Effector CD8-positive, alpha-beta T cell (primary cell): ENCODE data around the gene WDR77.

Source experiments
- DNase-seq: peaks from one replicate; lab custom pipeline; 2025; lab: John Stamatoyannopoulos, UW

Gene WDR77

DNA sequence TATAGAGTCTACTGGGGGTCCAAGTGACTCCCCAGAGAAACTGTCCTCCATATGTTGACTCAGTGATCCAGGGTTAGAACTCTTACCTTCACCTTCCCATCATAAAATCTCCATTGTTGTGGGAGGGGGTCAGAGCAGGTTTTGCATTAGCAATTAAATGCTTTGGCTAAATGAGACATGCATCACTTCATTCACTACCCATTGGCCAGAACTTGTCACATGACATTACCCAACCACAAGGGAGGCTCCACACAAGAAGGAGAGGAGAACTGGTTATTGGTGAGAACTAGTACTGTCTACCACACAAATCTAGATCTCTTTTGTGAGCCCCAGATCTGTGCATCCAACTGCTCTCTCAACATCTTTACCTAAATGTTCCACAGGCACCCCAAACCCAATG, 20.5 kb upstream of the WDR77 start:
- no peak for DNase-seq

- DNase-seq: no peak
Measured at GRCh38 chr1:111468717-111469100, 19.7 kb upstream of the WDR77 start.

DNA sequence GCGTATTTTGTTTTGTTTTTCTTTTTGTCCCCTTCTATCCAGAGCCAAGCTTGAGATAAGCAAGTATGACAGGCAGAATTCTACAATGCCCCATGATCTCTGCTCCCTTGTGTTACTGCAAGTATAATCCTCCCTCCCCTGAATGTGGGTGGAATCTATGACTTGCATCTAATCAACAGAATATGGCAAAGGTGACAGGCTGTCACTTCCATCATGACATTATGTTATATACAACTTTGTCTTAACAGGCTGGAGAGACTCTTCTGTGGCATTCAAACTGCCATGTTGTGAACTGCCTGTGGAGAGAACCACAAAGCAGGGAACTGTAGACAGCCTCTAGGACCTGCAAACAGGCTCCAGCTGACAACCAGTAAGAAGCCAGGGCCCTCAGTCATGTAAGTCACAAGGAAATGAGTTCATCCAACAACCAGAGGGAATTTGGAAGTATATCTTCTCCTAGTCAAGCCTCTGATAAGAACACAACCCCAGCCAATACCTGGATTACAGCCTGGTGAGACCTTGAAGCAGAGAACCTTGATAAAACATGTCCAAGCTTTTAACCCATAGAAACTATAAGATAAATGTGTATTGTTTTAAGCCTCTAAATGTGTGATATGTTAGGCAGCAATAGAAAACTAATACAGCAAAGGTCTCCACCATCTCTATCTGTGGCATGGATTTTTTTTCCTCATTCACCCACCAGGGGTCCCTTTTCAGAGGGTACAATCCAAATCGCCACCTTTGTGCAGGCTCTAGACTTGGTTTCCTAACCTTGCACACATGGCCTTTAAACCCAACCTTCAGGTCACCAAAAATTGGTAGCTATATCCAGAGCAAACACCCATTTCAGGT, 19.0 kb upstream of the WDR77 start:
- no peak for DNase-seq

DNA sequence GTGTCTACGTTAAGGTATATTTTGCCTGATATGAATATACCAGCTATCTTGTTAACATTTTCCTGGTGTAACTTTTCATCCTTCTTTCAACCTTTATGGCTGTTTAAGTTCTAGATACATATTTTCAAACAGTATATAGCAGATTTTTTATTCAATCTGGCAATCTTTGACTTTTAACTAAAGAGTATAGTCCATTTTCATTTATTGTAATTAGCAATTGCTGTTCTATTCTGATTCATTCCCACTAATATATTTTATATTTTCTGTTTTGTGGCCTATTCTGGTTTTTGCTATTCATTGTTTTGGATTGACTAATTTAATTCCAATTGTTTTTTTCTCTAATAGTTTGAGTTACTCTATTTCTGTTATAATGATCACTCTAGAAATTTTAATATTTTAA, 17.4 kb upstream of the WDR77 start:
- DNase-seq: no peak

GRCh38 chr1:111465754-111466153, 16.7 kb upstream of the WDR77 start:
- DNase-seq: no peak

- DNase-seq: no peak
Measured at GRCh38 chr1:111463029-111463683, 14.1 kb upstream of the WDR77 start.

DNA sequence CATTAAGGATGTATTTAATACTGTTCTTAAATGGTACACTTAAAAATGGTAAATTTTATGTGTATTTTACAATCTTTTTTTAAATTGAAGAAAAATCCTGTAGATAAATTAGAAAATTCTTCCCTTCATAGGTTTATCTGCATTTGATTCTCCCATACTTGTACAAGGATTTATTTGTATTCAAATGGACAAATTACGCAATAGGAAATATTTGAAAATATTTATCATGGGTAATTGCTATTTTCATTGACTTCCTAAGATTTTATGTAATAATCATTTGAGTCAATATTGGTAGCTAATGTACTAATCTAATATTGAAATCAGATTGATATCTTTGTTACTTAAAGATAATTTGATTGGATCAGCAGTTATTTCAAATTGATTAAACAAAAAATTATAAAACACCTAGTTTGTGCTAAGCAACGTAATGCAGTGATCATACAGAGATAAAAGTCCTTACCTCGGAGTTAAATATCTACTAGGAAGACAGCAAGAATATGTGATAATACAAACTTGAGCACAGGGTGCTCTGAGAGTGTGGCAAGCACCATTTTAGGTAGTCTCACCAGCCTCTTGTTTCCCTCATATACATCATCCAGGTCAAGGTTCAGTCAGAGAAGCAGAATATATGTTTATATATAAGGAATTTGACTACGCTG, 13.4 kb upstream of the WDR77 start:
- no peak for DNase-seq

DNA sequence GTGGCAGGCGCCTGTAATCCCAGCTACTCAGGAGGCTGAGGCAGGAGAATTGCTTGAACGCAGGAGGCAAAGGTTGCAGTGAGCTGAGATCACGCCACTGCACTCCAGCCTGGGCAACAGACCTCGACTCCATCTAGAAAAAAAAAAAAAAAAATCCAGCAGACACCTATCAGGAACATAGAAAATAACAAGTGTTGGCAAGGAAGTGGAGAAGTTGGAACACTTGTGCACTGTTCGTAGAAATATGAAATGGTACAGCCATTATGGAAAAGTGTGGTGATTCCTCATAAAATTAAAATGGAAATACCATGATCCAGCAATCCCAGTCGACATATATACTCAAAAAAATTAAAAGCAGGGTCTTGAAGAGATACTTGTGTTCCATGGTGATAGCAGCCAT, 12.7 kb upstream of the WDR77 start:
- no peak for DNase-seq

DNA sequence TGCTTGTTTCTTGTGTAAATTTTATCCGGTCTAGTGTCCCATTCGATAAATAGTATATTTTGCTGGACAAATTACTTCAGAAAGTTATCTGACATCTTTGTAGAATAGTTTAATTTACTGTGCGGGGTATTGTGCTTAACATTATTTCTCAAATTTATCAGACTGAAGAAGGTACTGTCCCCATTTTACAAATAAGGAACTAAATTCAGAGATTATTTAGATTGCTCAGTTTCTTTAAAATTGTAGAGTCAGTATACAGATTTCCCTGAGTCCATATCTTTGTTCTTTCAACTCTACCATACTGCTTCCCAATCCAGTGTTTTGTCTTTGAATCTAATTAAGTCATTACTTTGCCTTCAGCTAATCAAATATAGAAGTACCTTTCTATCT, 6.6 kb upstream of the WDR77 start:
- no peak for DNase-seq

GRCh38 chr1:111454859-111455641, 6.0 kb upstream of the WDR77 start:
- DNase-seq: no peak

GRCh38 chr1:111453706-111454105, 4.7 kb upstream of the WDR77 start:
- DNase-seq: no peak

- DNase-seq: no peak
Measured at GRCh38 chr1:111452581-111452980, 3.5 kb upstream of the WDR77 start.

GRCh38 chr1:111450185-111450584, 1.1 kb upstream of the WDR77 start:
- no peak for DNase-seq

DNA sequence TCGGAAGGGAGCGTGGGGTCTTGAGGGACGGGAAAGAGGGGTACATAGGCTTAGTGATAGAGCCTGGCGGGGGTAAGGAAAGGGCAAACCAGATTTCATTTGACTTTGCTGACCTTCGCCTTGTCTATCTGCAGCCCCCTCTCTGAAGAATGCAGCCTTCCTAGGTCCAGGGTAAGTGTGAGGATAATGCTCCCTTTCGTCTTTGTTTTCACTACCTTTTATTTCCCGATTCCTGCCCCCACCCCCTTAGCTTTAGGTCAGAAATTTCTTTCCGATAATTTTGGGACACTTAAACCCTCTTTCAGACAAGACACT, 604 bp upstream of the WDR77 start:
- no peak for DNase-seq

GRCh38 chr1:111448482-111448917, 556 bp downstream of the WDR77 start:
- DNase-seq: no peak

- DNase-seq: no peak
Measured at GRCh38 chr1:111446967-111447892, 1.8 kb downstream of the WDR77 start.

DNA sequence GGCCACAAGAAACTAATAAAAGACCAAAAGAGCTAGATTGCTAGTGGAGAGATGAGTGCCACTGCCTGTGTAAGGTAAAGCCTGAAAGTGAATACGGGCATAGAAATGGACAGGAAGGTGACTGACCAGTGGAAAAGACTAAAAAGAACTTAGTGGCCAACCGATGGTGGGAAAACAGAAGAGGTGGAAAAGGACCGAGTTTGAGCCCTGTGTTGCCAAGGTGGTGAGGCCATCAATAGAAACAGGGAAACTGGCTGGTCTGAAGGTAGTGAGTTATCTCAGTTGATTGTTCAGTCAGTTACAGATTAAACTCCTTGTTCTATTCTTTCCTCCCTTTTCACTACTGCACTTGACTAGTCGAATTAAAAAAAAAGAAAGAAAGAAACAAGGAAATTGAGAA, 2.5 kb downstream of the WDR77 start:
- no peak for DNase-seq

GRCh38 chr1:111444031-111444430, 5.0 kb downstream of the WDR77 start:
- DNase-seq: no peak

DNA sequence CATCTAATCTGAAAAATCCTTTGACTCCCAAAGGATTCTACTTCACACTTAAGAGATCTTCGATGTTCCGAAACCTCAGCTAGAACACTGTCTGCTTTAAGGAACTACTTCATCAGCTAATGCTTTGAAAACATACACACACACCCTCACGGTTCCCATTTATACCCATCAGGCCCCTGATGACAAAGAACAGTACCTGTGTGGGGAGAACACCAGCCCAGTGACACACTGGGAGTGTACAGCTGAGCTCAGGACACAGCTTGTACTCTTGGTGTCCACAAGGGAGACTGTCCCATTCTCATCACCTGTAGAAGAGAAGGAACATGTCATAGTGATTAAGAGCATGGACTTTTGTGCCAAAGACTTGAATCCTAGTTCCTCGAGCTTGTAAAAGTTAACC, 6.6 kb downstream of the WDR77 start:
- DNase-seq: no peak

DNA sequence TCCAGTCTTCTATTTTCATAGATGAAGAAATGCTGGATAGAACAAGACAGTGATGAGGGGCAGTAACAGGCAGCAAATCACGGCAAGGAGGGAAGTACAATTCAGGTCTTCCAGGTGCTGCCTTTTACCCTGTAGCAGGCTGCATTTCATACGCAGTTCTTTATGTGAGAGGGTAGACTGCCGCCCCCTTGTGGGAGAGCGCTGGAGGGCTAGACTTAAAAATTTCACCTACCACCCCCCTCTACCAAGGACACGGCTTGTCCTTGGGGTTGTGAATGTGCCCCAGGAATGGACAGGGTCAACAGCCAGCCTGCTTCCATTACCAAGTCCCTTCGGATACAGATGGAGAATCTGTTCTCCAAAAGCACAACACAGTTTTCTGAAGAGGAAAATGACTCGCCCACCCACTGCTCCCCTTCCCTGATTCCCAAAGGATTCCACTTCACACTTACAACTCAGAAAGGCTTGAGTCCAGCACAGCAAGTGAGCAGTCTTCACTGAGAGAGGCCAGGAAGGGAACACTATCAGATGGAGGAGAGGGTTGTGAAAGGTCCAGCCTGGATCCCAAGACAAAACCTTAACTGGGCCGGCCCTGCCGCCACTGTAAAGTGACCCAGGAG, 7.4 kb downstream of the WDR77 start:
- DNase-seq: peak; percentile 27
